ENCODE data around the gene CCDC174. TPM values are rescaled to one million over a fixed set of nuclear protein-coding genes. Genes with fewer than 3 reads are reported as not detected.
"Not testable (repeated sequence)": the region's sequence is repeated elsewhere in the genome, so short reads cannot be mapped to it uniquely, and the experiment has no call there.

Gene CCDC174
- total RNA-seq, 1 experiment from 2014 or later: 16.0 TPM

- no peak for TF ChIP-seq ZNF281 (CRISPR knock-in tag; IDR thresholded peaks at IDR 0.05)
- no peak for TF ChIP-seq OVOL2 (CRISPR knock-in tag; IDR thresholded peaks at IDR 0.05; ENCODE audit: borderline replicate concordance)
- no peak for TF ChIP-seq TEAD1 (CRISPR knock-in tag; IDR thresholded peaks at IDR 0.05)
- no peak for TF ChIP-seq CREM (CRISPR knock-in tag; IDR thresholded peaks at IDR 0.05)
Measured at GRCh38 chr3:14649466-14649865, 2.1 kb upstream of the CCDC174 start (continued).

- Mint-ChIP-seq H3K9me3 (no peaks in the 10 kb centered on the region; the same call in 1 of the 2 replicates), H3K4me3 (peak overlapping the region; percentile 97), H3K36me3 (peaks cover 3% of the 10 kb centered on the region), H3K4me1 (peaks cover 10% of the 10 kb centered on the region), H3K27me3 (ENCODE audit: low read depth) (peaks cover 12% of the 10 kb centered on the region), H3K27ac (peak overlapping the region; percentile 93)
- TF ChIP-seq, protein P1, sequence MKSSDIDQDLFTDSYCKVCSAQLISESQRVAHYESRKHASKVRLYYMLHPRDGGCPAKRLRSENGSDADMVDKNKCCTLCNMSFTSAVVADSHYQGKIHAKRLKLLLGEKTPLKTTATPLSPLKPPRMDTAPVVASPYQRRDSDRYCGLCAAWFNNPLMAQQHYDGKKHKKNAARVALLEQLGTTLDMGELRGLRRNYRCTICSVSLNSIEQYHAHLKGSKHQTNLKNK (CRISPR knock-in tag; IDR thresholded peaks at IDR 0.05): no peak
- TF ChIP-seq SMAD4 (CRISPR knock-in tag; IDR thresholded peaks at IDR 0.05): no peak
- TF ChIP-seq GABPB1 (CRISPR knock-in tag; IDR thresholded peaks at IDR 0.05): no peak
- ATAC-seq (no peak), DNase-seq (ENCODE audit: low spot score) (no peak)
- ChIA-PET POLR2A (no interaction called here), CTCF (interaction anchor here (0.7 to 2.8 kb wide), 4 partner anchors 131 to 447 kb away, joined by 3 to 8 read pairs (median 5); no protein-coding TSS in a partner anchor)
Measured at GRCh38 chr3:14650193-14650592, 1.4 kb upstream of the CCDC174 start.

DNA sequence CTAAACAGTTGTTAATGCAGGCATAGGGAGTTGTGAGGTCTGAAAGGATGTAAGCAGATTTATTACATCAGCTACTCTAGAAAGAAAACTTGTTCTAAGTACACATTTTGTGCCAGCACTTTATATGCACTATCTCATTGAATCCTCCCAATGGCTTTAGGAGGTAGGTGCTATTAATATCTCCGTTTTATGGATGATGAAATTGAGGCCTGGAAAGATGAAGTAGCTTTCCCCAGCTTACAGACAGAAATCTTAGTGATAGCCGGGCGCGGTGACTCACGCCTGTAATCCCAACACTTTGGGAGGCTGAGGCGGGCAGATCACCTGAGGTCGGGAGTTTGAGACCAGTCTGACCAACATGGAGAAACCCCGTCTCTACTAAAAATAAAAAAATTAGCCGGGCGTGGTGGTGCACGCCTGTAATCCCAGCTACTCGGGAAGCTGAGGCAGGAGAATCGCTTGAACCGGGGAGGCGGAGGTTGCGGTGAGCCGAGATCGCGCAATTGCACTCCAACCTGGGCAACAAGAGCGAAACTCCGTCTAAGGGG is 872 bp downstream of the CCDC174 start:
- POLR2A ChIA-PET: interaction anchor here (0.6 kb wide), 1 partner anchor 118 kb away, joined by 6 read pairs; no protein-coding TSS in a partner anchor
- peak overlapping the region; percentile 100 for H3K27ac Mint-ChIP-seq
- not testable (repeated sequence) for H3K9me3 Mint-ChIP-seq; H3K27me3 Mint-ChIP-seq (ENCODE audit: low read depth); H3K4me1 Mint-ChIP-seq; DNase-seq (ENCODE audit: low spot score); ATAC-seq
- peak overlapping the region; percentile 97 for H3K4me3 Mint-ChIP-seq
- CTCF ChIA-PET: interaction anchor here (0.6 to 2.3 kb wide), 6 partner anchors 49 to 399 kb away, joined by 3 to 10 read pairs (median 4); no protein-coding TSS in a partner anchor
- peaks cover 20% of the 10 kb centered on the region for H3K36me3 Mint-ChIP-seq

GRCh38 chr3:14657579-14657978 is 6.0 kb downstream of the CCDC174 start:
- no peaks in the 10 kb centered on the region for H3K27me3 Mint-ChIP-seq (ENCODE audit: low read depth)
- ChIA-PET POLR2A (no interaction called here), CTCF (no interaction called here)
- DNase-seq (ENCODE audit: low spot score) (no peak), ATAC-seq (no peak)
- H3K36me3 Mint-ChIP-seq: peaks cover 59% of the 10 kb centered on the region
- H3K4me3 Mint-ChIP-seq: no peak overlapping the region
- H3K27ac Mint-ChIP-seq: no peak overlapping the region
- H3K9me3 Mint-ChIP-seq: no peaks in the 10 kb centered on the region
- TF ChIP-seq HMGA2 (CRISPR knock-in tag; IDR thresholded peaks at IDR 0.05) (no peak), GRHL2 (CRISPR knock-in tag; IDR thresholded peaks at IDR 0.05; ENCODE audit: insufficient replicate concordance, severe bottlenecking) (no peak)
- TF ChIP-seq, protein P2, sequence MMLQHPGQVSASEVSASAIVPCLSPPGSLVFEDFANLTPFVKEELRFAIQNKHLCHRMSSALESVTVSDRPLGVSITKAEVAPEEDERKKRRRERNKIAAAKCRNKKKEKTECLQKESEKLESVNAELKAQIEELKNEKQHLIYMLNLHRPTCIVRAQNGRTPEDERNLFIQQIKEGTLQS (CRISPR knock-in tag; conservative IDR thresholded peaks at IDR 0.05): no peak
- 0 out of 2 replicates have a peak, but pooled peaks cover 3% of the 10 kb centered on the region for H3K4me1 Mint-ChIP-seq

DNA sequence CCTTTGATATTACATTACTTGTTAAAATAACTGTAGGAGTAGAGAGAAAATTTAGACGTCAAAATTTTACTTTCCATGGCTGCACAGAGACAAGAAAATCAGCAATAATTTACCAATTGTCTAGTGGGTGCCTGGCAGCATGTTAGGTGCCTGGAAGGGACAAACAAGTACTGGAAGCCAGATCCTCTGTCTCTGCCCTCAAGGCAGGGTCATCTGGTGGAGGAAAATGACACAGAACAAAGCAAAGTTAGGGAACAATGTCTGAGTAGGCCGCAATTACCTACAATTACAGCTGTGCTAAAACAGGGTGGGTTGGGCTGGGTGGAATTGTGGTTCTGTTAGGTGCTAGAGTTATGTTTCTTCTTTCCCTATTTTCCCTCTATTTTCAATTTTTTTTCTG is 7.4 kb downstream of the CCDC174 start:
- H3K4me3 Mint-ChIP-seq: no peak overlapping the region
- POLR2A ChIA-PET: no interaction called here
- ATAC-seq (no peak), DNase-seq (ENCODE audit: low spot score) (no peak)
- peaks cover 73% of the 10 kb centered on the region for H3K36me3 Mint-ChIP-seq
- no peaks in the 10 kb centered on the region for H3K4me1 Mint-ChIP-seq
- TF ChIP-seq, protein P3, sequence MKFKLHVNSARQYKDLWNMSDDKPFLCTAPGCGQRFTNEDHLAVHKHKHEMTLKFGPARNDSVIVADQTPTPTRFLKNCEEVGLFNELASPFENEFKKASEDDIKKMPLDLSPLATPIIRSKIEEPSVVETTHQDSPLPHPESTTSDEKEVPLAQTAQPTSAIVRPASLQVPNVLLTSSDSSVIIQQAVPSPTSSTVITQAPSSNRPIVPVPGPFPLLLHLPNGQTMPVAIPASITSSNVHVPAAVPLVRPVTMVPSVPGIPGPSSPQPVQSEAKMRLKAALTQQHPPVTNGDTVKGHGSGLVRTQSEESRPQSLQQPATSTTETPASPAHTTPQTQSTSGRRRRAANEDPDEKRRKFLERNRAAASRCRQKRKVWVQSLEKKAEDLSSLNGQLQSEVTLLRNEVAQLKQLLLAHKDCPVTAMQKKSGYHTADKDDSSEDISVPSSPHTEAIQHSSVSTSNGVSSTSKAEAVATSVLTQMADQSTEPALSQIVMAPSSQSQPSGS (CRISPR knock-in tag; IDR thresholded peaks at IDR 0.05; ENCODE audit: borderline replicate concordance, low read depth): no peak
- TF ChIP-seq ESRRA (CRISPR knock-in tag; IDR thresholded peaks at IDR 0.05; ENCODE audit: borderline replicate concordance): no peak
- TF ChIP-seq EMX1 (CRISPR knock-in tag; IDR thresholded peaks at IDR 0.05): no peak
- CTCF ChIA-PET: no interaction called here
- no peak overlapping the region for H3K27ac Mint-ChIP-seq
- no peaks in the 10 kb centered on the region for H3K9me3 Mint-ChIP-seq
- no peaks in the 10 kb centered on the region for H3K27me3 Mint-ChIP-seq (ENCODE audit: low read depth)
